T1000 (cell line): Measurements from ENCODE around the gene LPP.

ENCODE experiments used
- DNase-seq: peaks from one replicate; lab custom pipeline; 2025; ENCODE audit warnings: mixed read lengths; lab: John Stamatoyannopoulos, UW

The LPP gene

GRCh38 chr3:188253123-188253793 lies 99.3 kb downstream of the LPP start:
- DNase-seq = no peak

DNA sequence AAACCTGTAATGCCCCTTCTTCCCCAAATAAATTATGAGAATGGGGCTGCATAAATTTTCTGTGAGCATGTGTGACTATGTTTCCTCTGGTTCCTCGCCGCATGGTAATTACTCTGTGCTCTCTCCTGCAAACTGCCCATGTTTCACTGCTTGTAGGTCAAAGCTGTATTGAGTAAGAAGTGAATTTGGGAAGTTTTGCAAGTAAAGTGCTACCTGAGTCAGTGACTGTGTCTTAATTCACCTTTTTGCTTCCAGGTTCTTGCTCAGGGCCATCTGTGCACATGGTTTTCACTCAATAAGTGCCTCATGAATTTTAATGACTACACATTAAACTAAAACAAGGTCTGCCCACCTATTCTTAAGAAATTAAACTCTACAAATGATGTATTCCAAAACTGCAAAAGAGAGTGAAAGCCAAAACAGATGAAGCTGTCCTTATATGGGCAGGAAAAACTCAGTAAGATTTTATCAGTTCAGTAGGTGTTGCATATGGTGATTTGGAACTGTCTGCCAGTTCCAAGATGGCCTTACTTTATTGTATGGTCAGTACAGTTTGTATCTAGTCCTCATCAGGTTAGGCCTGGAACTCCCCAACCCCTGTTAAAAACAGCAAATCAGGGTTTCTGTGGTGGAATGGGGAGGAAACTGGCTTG lies 100.0 kb downstream of the LPP start:
- no peak for DNase-seq

DNA sequence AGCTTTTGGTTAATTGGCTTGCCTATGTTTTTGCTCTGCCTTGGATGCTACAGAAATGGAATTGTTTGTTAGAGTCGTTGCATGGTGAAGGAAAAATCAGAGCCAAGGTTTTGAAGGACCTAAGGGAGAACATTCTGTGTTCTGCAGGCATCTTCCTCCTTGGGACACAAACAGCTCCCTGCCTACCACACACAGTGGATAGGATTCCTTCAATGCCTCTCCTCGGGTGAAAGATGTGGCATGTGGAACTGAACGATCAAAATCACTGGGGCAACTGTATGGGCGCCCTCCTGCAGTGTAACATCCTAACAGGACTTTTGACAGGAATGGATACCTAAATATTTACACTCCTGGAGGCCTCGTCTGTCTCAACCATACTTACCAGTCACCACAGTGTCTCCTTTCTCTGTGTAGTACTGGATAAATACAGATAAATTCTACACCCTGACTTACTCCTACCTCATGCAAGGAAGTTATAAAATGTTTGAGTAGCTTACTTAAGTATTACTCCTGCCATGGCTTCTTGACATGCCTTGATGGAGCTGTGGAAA lies 100.6 kb downstream of the LPP start:
- DNase-seq = no peak

GRCh38 chr3:188255190-188255589 lies 101.2 kb downstream of the LPP start:
- no peak for DNase-seq

GRCh38 chr3:188256758-188257157 lies 102.8 kb downstream of the LPP start:
- no peak for DNase-seq

GRCh38 chr3:188257384-188258026 lies 103.5 kb downstream of the LPP start:
- no peak for DNase-seq

DNA sequence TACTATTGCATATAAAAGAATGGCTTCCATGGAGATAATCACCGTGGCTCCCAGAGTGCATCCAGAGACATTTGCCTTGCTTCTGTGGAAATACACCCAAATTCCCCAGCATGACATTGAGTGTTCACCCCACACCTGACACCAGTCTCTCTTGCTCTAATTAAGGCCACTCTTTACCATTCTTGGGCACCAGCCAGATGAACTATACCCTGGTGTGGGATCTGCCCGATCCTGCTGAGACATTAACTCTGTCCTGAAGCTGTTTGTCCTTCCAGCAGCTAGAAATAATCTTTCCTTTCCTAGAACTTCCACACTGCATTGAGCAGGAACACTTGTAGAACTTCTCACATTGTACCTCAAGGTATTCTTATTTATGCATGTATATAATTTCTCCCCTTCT lies 105.2 kb downstream of the LPP start:
- DNase-seq = no peak

- DNase-seq = no peak
Observed at GRCh38 chr3:188259596-188259995, 105.6 kb downstream of the LPP start.

- no peak for DNase-seq
Observed at GRCh38 chr3:188261011-188261410, 107.1 kb downstream of the LPP start.

- DNase-seq = no peak
Observed at GRCh38 chr3:188262488-188262887, 108.5 kb downstream of the LPP start.

DNA sequence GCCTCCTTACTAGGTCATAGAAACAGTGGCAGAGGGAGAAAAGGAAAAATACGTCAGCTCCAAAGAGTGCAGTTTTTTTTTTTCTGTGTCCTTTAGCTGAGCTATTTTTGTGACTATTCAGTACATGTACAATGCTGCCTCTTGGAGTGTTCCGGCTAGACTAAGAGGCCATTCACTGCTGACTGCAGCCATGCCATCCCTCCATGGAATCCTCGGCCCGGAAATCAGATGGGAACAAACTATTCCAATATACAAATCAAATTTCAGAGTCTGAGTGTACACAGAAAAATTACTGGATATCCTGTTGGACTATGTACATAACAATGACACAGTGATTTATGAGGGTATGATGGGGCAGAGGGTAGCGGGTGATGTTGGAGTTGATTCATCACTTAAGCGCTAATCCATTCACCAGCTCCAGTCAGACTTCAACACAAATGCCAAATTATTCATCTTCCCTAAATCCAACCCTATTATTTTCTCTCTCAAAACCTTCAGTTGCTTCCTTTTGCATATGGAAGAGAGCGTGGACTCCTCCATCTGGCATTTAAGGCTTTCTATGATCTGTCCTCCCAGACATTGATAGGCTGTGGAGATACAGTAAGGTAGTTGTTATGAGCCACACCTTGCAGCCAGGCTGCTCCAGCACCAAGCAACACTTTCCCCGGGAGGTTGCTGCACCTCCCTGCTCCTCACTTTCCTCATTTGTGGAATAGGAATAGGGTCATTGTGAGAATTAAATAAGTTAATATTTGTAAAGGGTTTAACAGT lies 109.1 kb downstream of the LPP start:
- DNase-seq = no peak

DNA sequence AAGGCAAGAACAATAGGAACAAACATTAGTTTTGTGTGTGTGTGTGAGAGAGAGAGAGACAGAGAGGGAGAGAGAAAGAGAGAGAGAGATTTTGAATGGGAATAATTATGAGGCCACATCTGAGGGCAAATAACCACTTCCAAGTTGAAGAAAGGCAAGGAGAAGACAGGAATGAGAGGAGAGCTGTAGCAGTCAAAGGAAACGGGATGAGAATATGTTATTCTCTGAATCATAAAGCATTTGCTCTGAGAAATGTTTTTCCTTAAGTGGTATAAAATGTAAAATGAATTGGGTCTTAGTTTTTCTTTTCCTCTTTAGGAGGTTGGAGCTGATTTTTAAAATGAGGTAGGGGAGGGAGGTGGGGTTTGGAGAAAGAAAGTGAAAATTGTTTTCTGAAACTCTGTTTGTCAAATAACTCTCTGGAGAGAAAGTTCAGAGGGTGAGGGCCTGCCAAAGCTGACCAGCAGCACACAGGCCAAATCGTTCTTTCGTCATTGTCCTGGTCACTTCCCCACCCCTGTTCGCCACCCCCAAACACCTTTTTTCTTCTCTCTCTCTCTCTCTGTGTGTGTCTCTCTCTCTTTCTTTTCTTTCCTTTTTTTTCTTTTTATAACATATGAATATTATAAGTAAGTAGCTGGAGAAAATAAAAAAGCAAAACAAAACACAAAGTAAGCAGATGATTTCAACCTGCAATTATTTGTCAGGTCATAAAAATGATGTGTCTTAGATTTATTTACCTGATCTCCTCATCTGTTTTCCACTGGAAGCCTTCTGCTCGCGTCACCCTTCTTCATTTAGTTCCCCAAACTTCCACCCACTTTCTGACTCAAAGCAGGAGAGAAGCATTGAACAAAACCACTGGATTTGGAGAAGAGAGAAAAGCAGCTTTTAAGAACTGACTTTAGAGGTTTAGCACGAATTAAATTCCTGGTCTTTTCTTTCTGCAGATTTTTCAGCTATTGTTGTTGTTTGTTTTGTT lies 110.6 kb downstream of the LPP start:
- no peak for DNase-seq

DNA sequence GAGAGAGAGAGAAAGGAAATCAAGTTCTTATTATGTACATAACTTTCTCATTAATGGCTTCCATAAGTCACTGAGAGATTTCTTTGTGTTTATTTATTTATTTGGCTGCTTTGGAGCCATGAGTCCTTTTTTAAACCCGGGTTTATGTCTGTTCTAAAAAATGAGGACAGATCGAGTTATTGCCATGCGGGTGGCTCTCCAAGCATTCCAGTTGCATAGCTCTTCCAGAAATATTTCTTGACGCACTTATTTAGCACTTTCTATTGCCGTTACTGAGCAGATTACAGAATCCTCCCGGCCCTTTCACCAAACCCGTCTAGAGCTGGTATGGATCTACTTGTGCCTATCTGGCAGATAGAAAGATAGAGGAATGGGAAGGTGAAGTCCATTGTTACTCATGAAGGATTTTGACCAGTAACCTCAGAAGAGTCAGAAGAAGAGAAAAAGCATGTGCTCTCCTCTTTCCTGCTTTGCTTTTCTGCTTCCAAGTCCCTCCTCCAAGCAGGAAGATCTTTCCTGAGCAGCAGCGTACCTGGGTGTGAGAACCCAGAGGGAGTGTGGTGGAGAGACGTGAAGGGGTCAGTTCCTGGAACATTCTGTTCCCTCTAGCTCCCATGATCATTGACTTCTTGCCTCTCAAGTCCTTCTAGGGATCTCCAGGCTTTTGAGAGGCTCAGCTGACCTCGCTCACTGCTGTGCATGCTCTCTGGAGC lies 112.8 kb downstream of the LPP start:
- no peak for DNase-seq

- no peak for DNase-seq
Observed at GRCh38 chr3:188267790-188268335, 113.9 kb downstream of the LPP start.

- no peak for DNase-seq
Observed at GRCh38 chr3:188268336-188268735, 114.4 kb downstream of the LPP start.

GRCh38 chr3:188269040-188269439 lies 115.1 kb downstream of the LPP start:
- no peak for DNase-seq

DNA sequence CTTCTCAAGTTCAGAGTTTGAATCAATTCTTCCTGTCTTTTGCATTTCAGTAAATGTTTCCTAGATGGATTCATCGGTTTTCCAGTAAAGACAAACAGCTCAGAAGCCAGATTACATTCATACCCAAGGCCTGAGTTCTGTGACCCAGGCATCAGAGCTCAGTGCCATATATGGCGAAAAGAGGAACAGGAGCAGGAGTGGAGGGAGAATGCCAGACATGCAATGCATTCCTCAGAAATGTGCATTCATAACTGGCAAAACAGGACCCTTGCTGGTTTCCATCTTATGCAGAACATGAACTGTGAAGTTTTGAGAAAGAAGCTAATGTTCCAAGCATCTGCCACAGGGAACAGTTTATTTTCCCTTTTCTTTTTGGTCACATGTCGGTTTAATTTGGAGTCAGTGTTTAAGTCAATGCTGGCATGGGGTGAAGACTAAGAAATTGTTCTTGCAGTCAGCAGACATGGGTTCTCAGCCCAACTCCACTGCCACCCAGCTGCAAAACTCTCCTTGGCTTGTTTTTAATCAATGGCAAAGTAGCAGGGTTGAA lies 116.5 kb downstream of the LPP start:
- no peak for DNase-seq

DNA sequence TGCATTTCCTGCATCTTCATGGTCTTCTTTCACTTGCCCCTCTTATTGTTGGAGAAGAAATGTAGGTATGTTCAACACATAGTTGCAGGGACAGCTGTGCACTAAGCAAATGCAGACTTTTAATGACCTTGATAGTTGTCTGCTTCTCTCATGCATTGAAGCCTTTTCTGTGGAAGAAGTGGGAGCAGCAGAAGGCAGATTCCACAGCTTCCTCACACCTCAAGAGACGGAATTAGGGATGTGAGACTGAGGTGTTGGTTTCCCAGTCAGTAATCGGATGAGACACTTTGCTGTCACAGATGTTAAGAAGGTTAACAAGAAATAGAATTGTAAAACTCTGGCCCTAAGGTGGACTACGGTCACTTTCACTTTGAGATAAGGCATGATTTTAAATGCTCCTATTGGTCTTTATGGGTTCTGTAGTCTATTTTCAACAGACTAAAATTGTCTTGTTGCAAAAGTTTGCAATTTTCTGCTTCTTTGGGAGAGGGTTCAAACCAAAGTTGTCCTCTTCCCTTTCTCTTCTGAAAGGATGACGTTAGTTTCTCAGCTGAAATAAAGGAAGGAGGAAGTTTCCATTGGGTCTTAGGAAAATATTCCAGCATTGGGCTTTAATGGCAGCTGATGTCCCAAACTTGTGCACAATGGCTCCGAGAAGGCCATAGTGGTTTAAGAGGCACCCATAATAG lies 117.4 kb downstream of the LPP start:
- no peak for DNase-seq
